Esophagus squamous epithelium (tissue), 4 donors: Measurements from ENCODE around the gene ITGB1BP2.

Experiments
- POLR2A ChIP-seq, 4 donors: fragments of 450-650 bp; IDR thresholded peaks; one replicate each; pipeline ENCODE4 v1.6.1; 2017; ENCODE audit warnings: antibody characterized with exemption in 4 of 4, mild to moderate bottlenecking in 4 of 4, moderate library complexity in 3 of 4
- TF ChIP-seq, protein P1 (sequence below), 6 experiments: fragments of 450-650 bp in 4 of 6; fragments of 200-600 bp in 2 of 6; sonication (generic) in 2 of 6; IDR thresholded peaks; one replicate each; pipeline ENCODE4 v1.5.1; 2016 to 2019; ENCODE audit warnings: antibody characterized with exemption in 6 of 6, mild to moderate bottlenecking in 4 of 6, moderate library complexity in 4 of 6

DNA sequence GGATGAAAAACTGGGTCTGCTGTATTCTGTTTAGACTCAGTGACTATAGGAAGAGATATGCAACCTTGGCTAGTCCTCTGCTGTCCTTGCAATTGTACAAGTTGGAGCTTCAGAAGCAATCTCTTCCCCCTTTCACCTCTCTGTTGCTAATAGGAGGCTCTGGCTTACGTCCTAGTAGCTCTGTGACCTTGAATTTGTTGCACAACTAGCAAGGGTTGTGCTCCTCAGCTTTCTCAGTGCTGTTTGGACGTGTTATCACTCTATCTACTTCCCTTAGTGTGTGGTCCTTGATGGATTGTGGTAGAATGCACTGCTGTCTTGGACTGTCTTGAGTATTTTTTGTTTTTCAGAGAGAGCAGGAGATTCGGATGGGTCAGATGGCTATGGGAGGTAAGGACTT, 3.4 kb upstream of the ITGB1BP2 start:
- TF ChIP-seq, protein P1, sequence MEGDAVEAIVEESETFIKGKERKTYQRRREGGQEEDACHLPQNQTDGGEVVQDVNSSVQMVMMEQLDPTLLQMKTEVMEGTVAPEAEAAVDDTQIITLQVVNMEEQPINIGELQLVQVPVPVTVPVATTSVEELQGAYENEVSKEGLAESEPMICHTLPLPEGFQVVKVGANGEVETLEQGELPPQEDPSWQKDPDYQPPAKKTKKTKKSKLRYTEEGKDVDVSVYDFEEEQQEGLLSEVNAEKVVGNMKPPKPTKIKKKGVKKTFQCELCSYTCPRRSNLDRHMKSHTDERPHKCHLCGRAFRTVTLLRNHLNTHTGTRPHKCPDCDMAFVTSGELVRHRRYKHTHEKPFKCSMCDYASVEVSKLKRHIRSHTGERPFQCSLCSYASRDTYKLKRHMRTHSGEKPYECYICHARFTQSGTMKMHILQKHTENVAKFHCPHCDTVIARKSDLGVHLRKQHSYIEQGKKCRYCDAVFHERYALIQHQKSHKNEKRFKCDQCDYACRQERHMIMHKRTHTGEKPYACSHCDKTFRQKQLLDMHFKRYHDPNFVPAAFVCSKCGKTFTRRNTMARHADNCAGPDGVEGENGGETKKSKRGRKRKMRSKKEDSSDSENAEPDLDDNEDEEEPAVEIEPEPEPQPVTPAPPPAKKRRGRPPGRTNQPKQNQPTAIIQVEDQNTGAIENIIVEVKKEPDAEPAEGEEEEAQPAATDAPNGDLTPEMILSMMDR (IDR thresholded peaks at IDR 0.05), result no peak
- no peak for TF ChIP-seq POLR2A (IDR thresholded peaks at IDR 0.05)
